HEK293T (cell line): ENCODE measurements around the gene RIOK3.

Source experiments
- CTBP1 ChIP-seq: fragments of 450-650 bp; IDR thresholded peaks from 2 replicates; pipeline ENCODE4 v1.6.1; 2016; ENCODE audit warnings: borderline replicate concordance
- FOXK2 ChIP-seq: fragments of 450-650 bp; IDR thresholded peaks from 2 replicates; pipeline ENCODE4 v1.6.1; 2016; ENCODE audit warnings: mild to moderate bottlenecking
- LEF1 ChIP-seq: fragments of 450-650 bp; IDR thresholded peaks from 2 replicates; pipeline ENCODE4 v1.6.1; 2017; ENCODE audit warnings: mild to moderate bottlenecking, borderline replicate concordance

DNA sequence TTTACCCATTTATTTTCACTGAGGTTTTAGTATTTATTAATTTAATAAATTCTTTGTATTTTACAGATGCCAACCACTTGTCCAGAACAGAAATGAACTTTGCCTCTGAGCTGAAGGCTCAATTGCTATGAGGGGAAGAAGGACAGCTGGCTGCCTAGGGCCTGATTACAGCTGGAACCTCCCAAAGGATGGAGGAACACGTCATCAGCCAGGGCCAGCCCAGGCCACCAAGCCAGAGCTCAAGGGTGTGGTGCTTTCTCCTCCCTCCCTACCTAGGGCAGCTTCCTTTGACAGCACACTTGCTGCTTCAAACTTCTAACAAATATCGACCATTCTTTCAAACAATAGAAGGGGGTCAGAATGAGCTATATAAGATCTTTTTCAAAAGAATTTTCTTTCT lies 19.7 kb upstream of the RIOK3 start:
- TF ChIP-seq LEF1 (no peak), CTBP1 (no peak), FOXK2 (no peak)
